ENCODE measurements around the gene LMBRD1. TPM values are rescaled to one million over a fixed set of nuclear protein-coding genes. Genes with fewer than 3 reads are reported as not detected.

The LMBRD1 gene
- total and polyA plus RNA-seq, 7 donors: 19.7 to 37.0 (median 25.5) TPM

DNA sequence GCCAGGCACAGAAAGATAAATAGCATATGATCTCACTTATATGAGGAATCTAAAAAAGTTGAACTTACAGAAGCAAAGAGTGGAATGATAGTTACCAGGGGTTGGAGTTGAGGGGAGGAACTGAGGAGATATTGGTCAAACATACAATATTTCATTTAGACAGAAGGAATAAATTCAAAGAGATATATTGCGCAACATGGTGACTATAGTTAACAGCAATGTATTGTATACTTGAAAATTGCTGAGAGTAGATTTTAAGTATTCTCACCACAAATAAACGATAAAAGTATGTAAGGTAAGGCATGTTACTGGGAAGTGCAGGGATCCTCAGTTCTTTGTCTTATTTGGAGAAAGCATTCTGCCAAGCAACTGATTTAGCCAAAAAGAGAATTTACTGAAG is 171.9 kb downstream of the LMBRD1 start:
- no peak overlapping the region for H3K27ac ChIP-seq
- no peaks in the 10 kb centered on the region for H3K4me1 ChIP-seq
- no peak overlapping the region for H3K4me3 ChIP-seq
- ATAC-seq (no peak), DNase-seq (no peak)
- no peaks in the 10 kb centered on the region for H3K9me3 ChIP-seq
- no peaks in the 10 kb centered on the region for H3K27me3 ChIP-seq (ENCODE audit: insufficient read depth in 3 of 3, low read length in 2 of 3)
- WGBS, 3 donors: 65 to 97% (median 68%) methylated on average over 2 of the region's 2 CpGs
- TF ChIP-seq, protein P1, sequence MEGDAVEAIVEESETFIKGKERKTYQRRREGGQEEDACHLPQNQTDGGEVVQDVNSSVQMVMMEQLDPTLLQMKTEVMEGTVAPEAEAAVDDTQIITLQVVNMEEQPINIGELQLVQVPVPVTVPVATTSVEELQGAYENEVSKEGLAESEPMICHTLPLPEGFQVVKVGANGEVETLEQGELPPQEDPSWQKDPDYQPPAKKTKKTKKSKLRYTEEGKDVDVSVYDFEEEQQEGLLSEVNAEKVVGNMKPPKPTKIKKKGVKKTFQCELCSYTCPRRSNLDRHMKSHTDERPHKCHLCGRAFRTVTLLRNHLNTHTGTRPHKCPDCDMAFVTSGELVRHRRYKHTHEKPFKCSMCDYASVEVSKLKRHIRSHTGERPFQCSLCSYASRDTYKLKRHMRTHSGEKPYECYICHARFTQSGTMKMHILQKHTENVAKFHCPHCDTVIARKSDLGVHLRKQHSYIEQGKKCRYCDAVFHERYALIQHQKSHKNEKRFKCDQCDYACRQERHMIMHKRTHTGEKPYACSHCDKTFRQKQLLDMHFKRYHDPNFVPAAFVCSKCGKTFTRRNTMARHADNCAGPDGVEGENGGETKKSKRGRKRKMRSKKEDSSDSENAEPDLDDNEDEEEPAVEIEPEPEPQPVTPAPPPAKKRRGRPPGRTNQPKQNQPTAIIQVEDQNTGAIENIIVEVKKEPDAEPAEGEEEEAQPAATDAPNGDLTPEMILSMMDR (IDR thresholded peaks at IDR 0.05): no peak
- no peaks in the 10 kb centered on the region for H3K36me3 ChIP-seq (ENCODE audit: insufficient read depth in 1 of 2, low read depth in 1 of 2)
- intact Hi-C loops (cut with DNase I): no loop called here

Other genes starting within 250 kb of the LMBRD1 start
- 10 to 100 TPM in 1 of 4 donors, 1 to 10 TPM in 2, under 1 TPM in 1; 0.13 to 10.3 (median 1.3) TPM for gene COL19A1, start 69.5 kb upstream of the LMBRD1 start, total RNA-seq
- gene COL19A1, start 69.5 kb upstream of the LMBRD1 start, polyA plus RNA-seq: under 1 TPM; 0.01 to 0.33 (median 0.04) TPM